Left colon (tissue), 2 donors: ENCODE results near the gene KRT85. TPM values are rescaled to one million over a fixed set of nuclear protein-coding genes. Genes with fewer than 3 reads are reported as not detected.
A peak's percentile ranks its signal among the peaks of the same experiment; 100 is the strongest.

Experiments
- ATAC-seq: fragments of 200-7000 bp; cut with Tn5 transposase; one replicate; pipeline ENCODE4 v1.9.1; 2020; ENCODE audit warnings: mild to moderate bottlenecking, moderate library complexity
- DNase-seq, 2 donors: peaks; one replicate each; pipeline ENCODE4 v3.0.0-alpha.2; 2020
- intact Hi-C, 2 donors: fragments of 100-400 bp; cut with DNase I in 1 of 2; cut with micrococcal nuclease in 1 of 2; formaldehyde crosslinking; loops; one replicate each; pipeline versions ENCODE4 v1.11.2 to v1.14.0; 2022; cut with DNase I, micrococcal nuclease
- total RNA-seq, 2 donors: library from RNA; stranded (reverse); fragmentation: NEBNext Ultra II Directional; extraction: Animal tissue kit (Norgen Biotek cat#: 25700); gene quantifications; one replicate each; pipeline ENCODE4 v1.2.1, GENCODE V29; 2021
- donor health status: DM: no; HTN: no; CAD: no.
- donor health status: DM: yes; HTN: yes; CAD: no.

The KRT85 gene
- total RNA-seq, 2 donors from 2014 or later, result not detected

DNA sequence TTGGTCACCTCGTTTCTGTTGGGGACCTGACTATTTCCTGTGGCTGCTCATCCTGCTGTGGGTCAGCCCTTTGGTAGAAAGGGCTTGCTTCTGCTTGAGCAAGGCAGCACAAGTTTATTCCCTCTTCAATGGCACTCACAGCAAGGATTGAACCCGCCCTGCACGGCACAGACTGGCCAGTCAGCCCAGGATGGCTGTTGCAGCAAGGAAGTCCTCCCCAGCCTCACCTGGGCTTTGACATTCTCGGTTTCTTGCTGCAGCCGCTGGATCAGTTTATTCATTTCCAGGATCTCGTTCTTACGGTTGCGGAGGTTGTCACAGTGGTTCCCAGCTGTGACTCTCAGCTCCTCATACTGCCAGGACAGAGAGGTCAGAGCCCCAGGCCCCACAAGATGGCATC lies 29.4 kb upstream of the KRT85 start:
- intact Hi-C loops, result no loop called here
- no peak for DNase-seq

DNA sequence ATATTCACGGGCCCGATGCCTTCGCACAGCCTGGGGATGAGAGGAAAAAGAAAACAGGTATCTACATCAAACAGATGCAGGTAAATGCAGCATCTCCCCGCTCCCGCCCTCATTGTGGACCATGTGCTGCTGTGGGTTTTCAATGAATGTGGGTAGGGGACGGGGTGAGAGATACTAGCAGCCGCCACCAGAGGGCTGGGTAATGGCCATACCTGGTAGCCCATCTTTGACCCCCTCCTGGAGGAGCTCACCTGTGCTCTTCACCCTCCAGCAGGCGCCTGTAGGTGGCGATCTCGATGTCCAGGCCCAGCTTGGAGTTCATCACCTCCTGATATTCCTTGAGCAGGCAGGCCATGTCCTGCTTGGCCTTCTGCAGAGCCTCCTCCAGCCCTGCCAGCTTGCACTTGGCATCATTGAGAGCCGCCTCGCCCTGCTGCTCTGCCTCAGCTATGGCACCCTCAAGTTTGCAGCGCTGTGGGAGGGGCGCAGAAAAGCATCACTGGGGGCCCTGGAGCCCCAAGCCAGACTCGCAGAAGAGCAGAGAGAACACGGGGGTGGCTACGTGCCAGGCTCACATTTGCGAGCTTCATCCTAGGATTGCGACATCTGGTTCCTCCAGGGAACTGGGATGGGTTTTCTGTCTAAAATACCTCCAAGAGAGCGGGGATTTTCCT lies 28.6 kb upstream of the KRT85 start:
- intact Hi-C loops, result no loop called here
- DNase-seq, result peak in 1 of 2 donors; percentile 24
- ATAC-seq, result peak; percentile 42

More for the DNA sequence above, 29.4 kb upstream of the KRT85 start:
- ATAC-seq, result no peak

GRCh38 chr12:52394836-52395405 lies 27.6 kb upstream of the KRT85 start:
- no peak for ATAC-seq
- no peak for DNase-seq
- intact Hi-C loops, result loop anchor here in 1 of 2 donors (5.0 kb wide), 1 partner anchor 112 kb away; no protein-coding TSS in a partner anchor

- ATAC-seq (no peak), DNase-seq (no peak)
- intact Hi-C loops, result loop anchor here in 1 of 2 donors (5.0 kb wide), 1 partner anchor 115 kb away; no protein-coding TSS in a partner anchor
Observed at GRCh38 chr12:52392465-52393007, 25.3 kb upstream of the KRT85 start.

DNA sequence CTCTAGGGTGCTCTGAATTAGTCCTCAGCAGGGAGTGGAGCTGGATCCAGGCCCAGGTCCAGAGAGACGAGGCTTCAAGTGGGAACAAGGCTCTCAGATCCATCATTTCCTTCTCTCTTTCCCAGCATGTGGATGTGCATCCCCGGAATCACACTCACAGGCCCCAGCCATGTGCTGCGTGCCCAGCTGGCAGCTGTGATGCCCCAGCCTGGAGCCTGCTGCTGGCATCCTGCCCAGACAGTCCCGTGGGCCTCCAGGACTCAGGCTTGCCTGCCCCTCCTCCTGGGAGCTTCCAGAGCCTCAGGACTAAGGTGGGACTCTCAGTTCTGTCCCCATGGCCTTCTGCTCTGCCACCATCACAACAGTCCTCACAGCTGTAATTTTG lies 24.3 kb upstream of the KRT85 start:
- intact Hi-C loops, result loop anchor here in 1 of 2 donors (5.0 kb wide), 1 partner anchor 116 kb away; no protein-coding TSS in a partner anchor
- DNase-seq (peak; percentile 36 to 59), ATAC-seq (peak; percentile 55)

- DNase-seq (peak in 1 of 2 donors; percentile 22), ATAC-seq (peak; percentile 58)
- intact Hi-C loops, result loop anchor here in 1 of 2 donors (5.0 kb wide), 1 partner anchor 116 kb away; no protein-coding TSS in a partner anchor
Observed at GRCh38 chr12:52390739-52391617, 23.7 kb upstream of the KRT85 start.

GRCh38 chr12:52389313-52390207 lies 22.3 kb upstream of the KRT85 start:
- ATAC-seq (no peak), DNase-seq (no peak)
- intact Hi-C loops, result loop anchor here in 1 of 2 donors (5.0 kb wide), 1 partner anchor 118 kb away; no protein-coding TSS in a partner anchor

GRCh38 chr12:52387859-52388258 lies 20.6 kb upstream of the KRT85 start:
- DNase-seq (no peak), ATAC-seq (no peak)
- intact Hi-C loops, result no loop called here

- ATAC-seq, result no peak
- no peak for DNase-seq
- intact Hi-C loops, result no loop called here
Observed at GRCh38 chr12:52385226-52385702, 18.0 kb upstream of the KRT85 start, which contains the start of gene KRT84. Gene KRT84 (minus strand): TSS chr12:52385652. CDS start chr12:52385585, 67 bp downstream.

GRCh38 chr12:52383331-52383730 lies 16.1 kb upstream of the KRT85 start:
- no peak for DNase-seq
- ATAC-seq, result no peak
- intact Hi-C loops, result no loop called here

DNA sequence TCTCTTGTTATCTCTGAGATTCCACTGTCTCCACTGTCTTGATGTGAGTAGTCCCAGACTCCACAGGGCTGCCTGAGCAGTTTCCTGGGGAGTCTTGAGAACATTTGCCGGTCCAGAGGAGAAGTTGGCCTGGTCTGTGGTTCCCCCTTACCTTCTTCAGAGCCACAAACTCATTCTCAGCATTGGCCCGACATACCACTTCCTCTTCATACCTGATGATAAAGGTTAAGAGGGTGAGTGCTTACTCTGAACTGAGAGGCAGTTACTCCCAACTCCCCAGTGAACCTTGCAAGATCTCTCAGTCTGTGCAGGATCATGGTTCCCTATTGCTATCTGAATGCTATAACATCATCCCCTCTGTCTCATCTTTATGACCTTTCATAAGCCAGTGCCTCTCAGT lies 15.6 kb upstream of the KRT85 start:
- DNase-seq (no peak), ATAC-seq (no peak)
- intact Hi-C loops, result no loop called here

- DNase-seq (no peak), ATAC-seq (no peak)
- intact Hi-C loops, result no loop called here
Observed at GRCh38 chr12:52381206-52381605, 13.9 kb upstream of the KRT85 start.

- peak in 1 of 2 donors; percentile 50 for DNase-seq
- peak; percentile 55 for ATAC-seq
- intact Hi-C loops, result no loop called here
Observed at GRCh38 chr12:52380271-52380694, 13.0 kb upstream of the KRT85 start.

DNA sequence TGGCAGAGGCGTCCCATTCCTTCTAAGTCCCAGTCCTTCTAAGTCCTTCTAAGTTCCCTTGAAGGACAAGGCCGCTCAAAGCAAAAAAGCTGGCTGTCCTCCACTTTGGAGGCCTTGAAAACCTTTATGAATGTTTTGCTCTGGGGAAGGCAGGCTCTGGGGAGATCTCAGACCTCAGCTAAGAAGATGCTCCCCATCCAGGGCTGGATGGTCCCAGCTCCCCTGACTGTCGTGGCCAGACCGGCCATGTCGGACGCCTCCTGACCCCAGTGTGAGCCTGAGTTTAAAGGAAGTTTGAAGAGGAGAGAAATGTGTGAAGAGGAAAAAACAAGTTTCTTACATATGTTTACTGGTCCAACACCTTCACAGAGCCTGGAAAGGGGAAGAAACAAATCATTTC lies 12.3 kb upstream of the KRT85 start:
- DNase-seq (no peak), ATAC-seq (no peak)
- intact Hi-C loops, result loop anchor here in 1 of 2 donors (10.0 kb wide), 1 partner anchor 125 kb away; no protein-coding TSS in a partner anchor

- ATAC-seq (no peak), DNase-seq (no peak)
- intact Hi-C loops, result loop anchor here in 1 of 2 donors (10.0 kb wide), 1 partner anchor 127 kb away; no protein-coding TSS in a partner anchor
Observed at GRCh38 chr12:52378091-52378490, 10.8 kb upstream of the KRT85 start.

DNA sequence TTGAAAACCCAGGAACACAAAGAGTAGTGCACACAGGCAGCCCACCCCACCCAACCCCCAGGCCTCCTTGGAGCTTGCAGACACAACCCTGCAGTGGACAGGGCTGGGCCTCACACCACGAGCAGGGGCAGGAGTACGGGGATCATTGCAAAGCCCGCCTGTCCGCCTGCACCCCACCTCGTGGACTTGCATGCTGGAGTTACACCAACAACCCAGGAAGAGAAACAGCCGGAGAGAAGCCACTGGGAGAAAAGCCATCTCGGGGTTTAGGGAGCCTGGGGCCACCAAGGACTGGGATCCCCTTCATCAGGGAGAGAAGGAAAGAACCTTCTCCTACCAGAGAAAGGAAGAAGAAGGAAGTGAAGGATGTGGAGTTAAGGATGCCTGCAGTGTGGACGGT lies 10.0 kb upstream of the KRT85 start:
- ATAC-seq, result no peak
- intact Hi-C loops, result loop anchor here in 1 of 2 donors (10.0 kb wide), 1 partner anchor 128 kb away; no protein-coding TSS in a partner anchor

More for the DNA sequence above, 10.0 kb upstream of the KRT85 start:
- DNase-seq, result no peak
